Activated naive CD4-positive, alpha-beta T cell treated with anti-CD3 and anti-CD28 coated beads for 36 hours (primary cell): ENCODE data around the gene CCDC88C. TPM values are rescaled to one million over a fixed set of nuclear protein-coding genes. Genes with fewer than 3 reads are reported as not detected.
"Not testable (repeated sequence)": the region's sequence is repeated elsewhere in the genome, so short reads cannot be mapped to it uniquely, and the experiment has no call there.

ENCODE experiments used
- CTCF ChIA-PET: fragments of 350-600 bp; sonication (Branson Sonifier 250); formaldehyde crosslinking; loops from one replicate; lab custom pipeline; 2021; ENCODE audit warnings: antibody characterized with exemption; lab: Charles Lee
- DNase-seq: peaks from one replicate; pipeline ENCODE4 v3.0.0-alpha.2; 2020
- H3K27ac Mint-ChIP-seq: one replicate; pipeline ENCODE4 v1.8.0; 2021; ENCODE audit warnings: mild to moderate bottlenecking, mixed read lengths
- H3K27me3 Mint-ChIP-seq: one replicate; pipeline ENCODE4 v1.8.0; 2021; ENCODE audit warnings: low read depth, mixed read lengths
- H3K36me3 Mint-ChIP-seq: one replicate; pipeline ENCODE4 v1.8.0; 2021; ENCODE audit warnings: low read depth, mixed read lengths
- H3K4me1 Mint-ChIP-seq: one replicate; pipeline ENCODE4 v1.8.0; 2021; ENCODE audit warnings: low read depth, mixed read lengths
- H3K4me3 Mint-ChIP-seq: one replicate; pipeline ENCODE4 v1.8.0; 2021; ENCODE audit warnings: mild to moderate bottlenecking, moderate library complexity, mixed read lengths
- H3K9me3 Mint-ChIP-seq: one replicate; pipeline ENCODE4 v1.8.0; 2021; ENCODE audit warnings: mixed read lengths
- intact Hi-C: fragments of 100-400 bp; cut with micrococcal nuclease; formaldehyde crosslinking; loops from one replicate; pipeline ENCODE4 v1.15.1; 2023
- total RNA-seq, 2 experiments: library from RNA; stranded (reverse); gene quantifications; one replicate each; pipeline ENCODE4 v1.2.3, GENCODE V29; 2021

Gene CCDC88C
- total RNA-seq, 2 experiments from 2014 or later = 76.0 to 83.3 TPM

DNA sequence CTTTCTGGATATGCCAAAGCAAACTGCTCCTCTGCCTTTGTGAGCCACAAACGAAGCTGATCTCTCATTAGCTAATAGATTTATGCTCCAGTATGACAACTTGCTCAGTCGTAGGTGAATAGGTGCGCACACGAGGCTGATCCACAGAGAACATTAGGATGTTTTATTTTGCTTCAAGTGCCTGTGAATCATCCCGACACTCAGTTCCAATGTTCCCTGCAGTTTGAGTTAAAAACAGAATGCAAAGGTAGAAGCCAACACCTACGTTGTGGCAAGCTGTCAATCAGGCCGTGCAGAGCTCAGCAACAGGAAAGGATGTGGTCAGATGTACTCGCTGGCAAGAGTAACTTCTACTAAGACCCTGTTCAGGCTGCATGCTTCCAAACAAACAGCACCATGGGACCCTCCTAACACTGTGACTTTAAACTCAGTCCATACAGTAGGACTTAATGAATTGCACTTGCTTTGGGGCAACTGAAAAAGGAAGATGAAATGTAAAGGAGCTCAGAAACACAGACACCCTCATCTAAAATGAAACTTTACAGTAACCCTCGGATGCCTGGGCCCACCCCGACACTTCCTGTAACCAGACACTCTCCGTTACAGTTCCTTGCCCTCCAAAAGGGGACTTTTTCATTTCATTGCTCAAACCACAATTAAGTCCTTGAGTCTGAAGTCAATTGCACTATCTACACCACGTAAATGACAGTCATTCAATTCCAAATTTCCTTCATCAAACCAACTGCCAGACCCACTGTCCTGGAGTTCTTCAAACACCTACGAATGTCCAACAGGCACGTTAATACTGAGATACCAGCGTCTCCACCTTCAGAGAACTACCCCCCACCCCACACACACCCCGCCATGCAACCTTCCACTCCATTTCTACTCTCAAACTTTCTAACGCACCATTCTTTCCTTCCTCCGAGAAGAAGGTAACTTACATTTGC, 1.6 kb downstream of the CCDC88C start:
- CTCF ChIA-PET = interaction anchor here (0.6 to 9.5 kb wide), 18 partner anchors 10 to 177 kb away, joined by 3 to 99 read pairs (median 4); no protein-coding TSS in a partner anchor
- peak overlapping the region; percentile 100 for H3K27ac Mint-ChIP-seq
- H3K9me3 Mint-ChIP-seq = no peaks in the 10 kb centered on the region
- H3K4me3 Mint-ChIP-seq = peak overlapping the region; percentile 98
- H3K4me1 Mint-ChIP-seq = peaks cover 54% of the 10 kb centered on the region
- H3K27me3 Mint-ChIP-seq = no peaks in the 10 kb centered on the region
- intact Hi-C loops = loop anchor here (1.0 to 10.0 kb wide), 11 partner anchors 19 to 1461 kb away; partner anchors contain the start of genes EFCAB11, RPS6KA5 and TDP1
- peak; percentile 89 for DNase-seq
- peaks cover 35% of the 10 kb centered on the region for H3K36me3 Mint-ChIP-seq

DNA sequence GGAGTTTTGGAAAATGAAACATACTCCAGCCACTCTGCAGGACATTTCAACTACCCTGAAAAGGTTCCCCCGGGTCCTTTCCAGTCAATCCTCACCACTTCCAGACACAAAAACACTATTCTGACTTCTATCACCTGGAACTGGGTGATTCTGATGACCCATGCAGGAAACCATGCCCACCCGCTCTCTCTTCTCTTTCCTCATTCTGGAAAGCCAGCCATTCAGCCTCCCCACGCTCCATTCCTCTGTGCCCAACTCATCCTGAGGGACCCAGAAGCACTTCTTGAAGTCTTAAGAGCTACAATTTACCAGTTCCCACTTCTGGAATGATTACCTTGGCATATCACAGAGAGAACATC, 3.2 kb downstream of the CCDC88C start:
- intact Hi-C loops = loop anchor here (10.0 kb wide), 1 partner anchor 1460 kb away; the partner anchor contains the start of genes EFCAB11 and TDP1
- peaks cover 70% of the 10 kb centered on the region for H3K4me1 Mint-ChIP-seq
- peak overlapping the region; percentile 100 for H3K27ac Mint-ChIP-seq
- H3K36me3 Mint-ChIP-seq = peaks cover 35% of the 10 kb centered on the region
- peak overlapping the region; percentile 98 for H3K4me3 Mint-ChIP-seq
- no peaks in the 10 kb centered on the region for H3K9me3 Mint-ChIP-seq
- CTCF ChIA-PET = interaction anchor here (1.1 to 9.5 kb wide), 7 partner anchors 11 to 92 kb away, joined by 3 to 99 read pairs (median 5); no protein-coding TSS in a partner anchor
- no peaks in the 10 kb centered on the region for H3K27me3 Mint-ChIP-seq
- DNase-seq = no peak

DNA sequence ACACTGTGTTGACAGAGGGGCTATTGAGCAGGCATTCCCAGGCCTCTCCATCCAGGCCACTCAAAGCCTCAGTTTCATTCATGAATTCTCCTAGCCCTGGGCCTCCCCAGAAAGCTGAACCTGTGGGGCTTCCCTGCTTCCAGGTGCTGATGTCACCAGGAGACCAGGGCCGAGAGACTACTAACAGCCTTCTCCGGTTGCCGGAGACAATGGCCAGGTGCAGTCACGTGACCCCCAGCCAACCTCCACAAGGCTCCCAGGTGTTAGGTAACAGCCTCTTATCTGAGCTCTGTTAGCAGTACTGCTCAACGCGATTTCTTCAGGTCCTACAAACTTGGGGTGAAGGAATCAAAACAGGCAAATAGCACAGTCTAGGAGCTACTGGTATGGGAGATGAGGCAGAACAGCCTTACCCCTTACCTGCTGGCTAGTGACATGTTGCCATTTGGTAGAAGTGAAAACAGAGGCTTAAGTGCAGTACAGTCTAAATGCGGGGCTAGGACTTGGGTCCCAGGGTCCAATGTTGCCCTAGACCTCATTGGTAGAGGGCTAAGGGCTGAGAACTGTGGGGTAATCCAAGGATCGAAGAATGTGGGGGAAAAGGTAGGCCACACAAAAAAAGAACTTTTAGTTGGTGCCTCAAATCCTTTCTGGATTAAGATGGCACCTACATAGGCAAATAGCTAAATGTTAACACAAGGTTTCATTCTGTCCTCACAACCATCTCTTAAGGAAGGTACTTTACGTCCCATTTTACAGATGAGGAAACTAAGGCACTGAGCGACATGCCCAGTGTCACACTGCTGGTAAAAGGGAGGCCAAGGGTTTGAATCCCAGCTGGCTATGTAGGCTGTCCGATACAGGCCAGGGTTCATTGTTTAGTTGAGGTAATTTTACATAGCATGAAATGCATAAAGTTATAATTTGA, 3.8 kb downstream of the CCDC88C start:
- peak; percentile 67 for DNase-seq
- H3K27ac Mint-ChIP-seq = peak overlapping the region; percentile 100
- H3K36me3 Mint-ChIP-seq = peaks cover 36% of the 10 kb centered on the region
- no peaks in the 10 kb centered on the region for H3K27me3 Mint-ChIP-seq
- no peaks in the 10 kb centered on the region for H3K9me3 Mint-ChIP-seq
- H3K4me3 Mint-ChIP-seq = peak overlapping the region; percentile 98
- intact Hi-C loops = loop anchor here (10.0 kb wide), 1 partner anchor 1459 kb away; the partner anchor contains the start of genes EFCAB11 and TDP1
- H3K4me1 Mint-ChIP-seq = peaks cover 67% of the 10 kb centered on the region
- CTCF ChIA-PET = interaction anchor here (0.9 to 9.5 kb wide), 7 partner anchors 11 to 91 kb away, joined by 3 to 99 read pairs (median 4); no protein-coding TSS in a partner anchor

DNA sequence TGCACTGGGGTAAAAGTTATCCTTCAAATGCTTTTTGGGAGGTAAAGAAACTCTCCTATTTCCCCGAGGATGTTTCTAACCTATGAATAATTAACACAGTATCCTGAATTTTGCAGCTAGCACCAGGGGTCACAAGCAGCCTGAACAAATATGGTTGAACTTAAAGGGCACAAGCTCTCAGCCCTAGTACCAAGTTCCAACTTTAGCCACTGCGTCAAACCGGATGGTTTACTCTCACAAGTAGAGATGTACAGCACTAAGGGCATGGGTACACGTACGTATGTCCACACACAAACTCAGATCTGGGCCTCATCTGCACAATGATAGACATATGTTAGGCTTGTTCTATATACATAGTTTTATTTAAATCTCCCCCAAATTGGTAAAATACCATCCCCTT, 4.7 kb downstream of the CCDC88C start:
- Mint-ChIP-seq H3K9me3 (no peaks in the 10 kb centered on the region), H3K4me3 (peak overlapping the region; percentile 98), H3K27me3 (no peaks in the 10 kb centered on the region), H3K27ac (peak overlapping the region; percentile 100), H3K36me3 (peaks cover 44% of the 10 kb centered on the region), H3K4me1 (peaks cover 73% of the 10 kb centered on the region)
- CTCF ChIA-PET = interaction anchor here (0.9 to 9.5 kb wide), 4 partner anchors 13 to 90 kb away, joined by 4 to 99 read pairs (median 49); no protein-coding TSS in a partner anchor
- intact Hi-C loops = loop anchor here (10.0 kb wide), 1 partner anchor 1458 kb away; the partner anchor contains the start of genes EFCAB11 and TDP1
- DNase-seq = no peak

DNA sequence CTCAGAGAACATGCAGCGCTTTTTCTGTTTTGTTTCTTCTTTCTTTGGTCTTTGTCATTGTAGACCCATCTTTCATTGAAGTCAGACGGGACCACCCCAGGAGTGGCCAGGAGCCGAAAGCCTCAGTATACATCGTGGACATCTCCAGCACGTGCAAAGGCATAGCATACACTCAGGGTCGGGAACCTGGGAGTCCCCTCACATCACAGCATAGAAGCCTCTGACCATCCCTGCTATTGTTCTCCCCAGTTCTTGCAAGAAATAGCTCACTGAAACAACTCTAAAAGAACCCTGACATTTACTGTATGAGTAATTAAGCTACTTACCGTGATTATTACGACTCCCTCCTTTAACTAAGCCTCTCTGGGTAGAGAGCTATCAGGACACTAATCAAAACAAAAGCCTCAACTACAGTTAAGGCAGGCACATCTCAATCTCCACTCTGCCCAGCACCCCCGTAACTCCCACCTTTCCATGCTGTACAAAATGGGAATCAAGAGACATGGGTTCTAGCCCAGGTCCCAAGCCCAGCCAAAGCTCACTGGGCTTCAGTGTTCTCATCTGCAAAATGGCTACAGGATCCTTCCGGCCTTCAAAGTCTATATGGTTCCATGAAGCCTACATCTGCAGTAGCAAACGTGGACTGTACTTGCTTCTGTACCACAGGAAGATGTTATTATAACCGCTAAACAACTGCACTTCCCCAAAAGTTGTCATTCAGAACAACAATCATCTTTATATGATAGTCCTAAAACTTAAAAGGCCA, 6.7 kb downstream of the CCDC88C start:
- CTCF ChIA-PET = interaction anchor here (0.7 to 9.5 kb wide), 11 partner anchors 9 to 696 kb away, joined by 3 to 99 read pairs (median 4); no protein-coding TSS in a partner anchor
- DNase-seq = peak; percentile 62
- H3K9me3 Mint-ChIP-seq = no peaks in the 10 kb centered on the region
- peak overlapping the region; percentile 95 for H3K27ac Mint-ChIP-seq
- intact Hi-C loops = loop anchor here (1.0 to 10.0 kb wide), 7 partner anchors 7 to 1456 kb away; partner anchors contain the start of genes EFCAB11 and TDP1
- H3K4me1 Mint-ChIP-seq = peaks cover 91% of the 10 kb centered on the region
- peaks cover 50% of the 10 kb centered on the region for H3K36me3 Mint-ChIP-seq
- no peaks in the 10 kb centered on the region for H3K27me3 Mint-ChIP-seq
- peak overlapping the region; percentile 53 for H3K4me3 Mint-ChIP-seq

DNA sequence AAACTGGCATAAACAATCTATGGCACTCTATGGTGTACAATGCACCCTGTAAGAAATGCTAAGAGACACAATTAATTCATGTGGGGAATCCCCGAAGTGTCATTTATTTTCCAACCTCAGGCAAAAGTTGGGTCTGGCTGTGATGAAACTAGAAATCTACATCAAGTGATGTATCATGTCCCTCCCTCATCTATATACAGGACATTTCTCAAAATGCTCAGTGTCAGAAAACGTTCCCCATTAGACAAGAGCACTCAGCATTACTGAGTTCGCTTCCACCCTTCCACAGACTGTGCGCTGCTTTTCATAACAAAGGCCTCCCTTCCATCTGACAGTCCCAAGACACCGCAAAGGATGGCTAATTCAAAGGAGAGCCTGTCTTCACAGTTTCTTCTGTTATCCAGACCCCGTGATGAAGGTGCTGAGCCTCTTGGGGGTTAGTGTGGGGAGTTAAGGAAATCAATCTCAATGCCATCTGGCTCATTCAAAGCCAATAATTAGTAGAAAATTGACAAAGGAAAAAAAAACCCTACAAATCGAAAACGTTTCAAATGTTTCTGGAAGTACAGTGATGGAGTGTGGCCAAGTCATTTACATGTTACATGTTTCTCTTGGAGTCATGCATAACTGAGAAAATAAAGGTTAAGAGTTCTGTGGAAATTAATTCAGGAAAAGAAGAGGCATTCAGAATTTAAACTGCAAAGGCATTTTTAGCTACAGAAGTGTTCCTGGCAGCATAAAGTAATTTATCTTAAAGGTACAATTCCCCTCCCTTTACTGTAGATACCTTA, 7.5 kb downstream of the CCDC88C start:
- Mint-ChIP-seq H3K4me1 (peaks cover 94% of the 10 kb centered on the region), H3K27ac (peak overlapping the region; percentile 95), H3K4me3 (peak overlapping the region; percentile 53), H3K27me3 (no peaks in the 10 kb centered on the region), H3K9me3 (no peaks in the 10 kb centered on the region), H3K36me3 (peaks cover 49% of the 10 kb centered on the region)
- intact Hi-C loops = loop anchor here (1.0 to 10.0 kb wide), 7 partner anchors 8 to 1455 kb away; partner anchors contain the start of genes EFCAB11 and TDP1
- CTCF ChIA-PET = interaction anchor here (0.8 to 9.5 kb wide), 7 partner anchors 10 to 697 kb away, joined by 3 to 99 read pairs (median 8); no protein-coding TSS in a partner anchor
- DNase-seq = peak; percentile 68

DNA sequence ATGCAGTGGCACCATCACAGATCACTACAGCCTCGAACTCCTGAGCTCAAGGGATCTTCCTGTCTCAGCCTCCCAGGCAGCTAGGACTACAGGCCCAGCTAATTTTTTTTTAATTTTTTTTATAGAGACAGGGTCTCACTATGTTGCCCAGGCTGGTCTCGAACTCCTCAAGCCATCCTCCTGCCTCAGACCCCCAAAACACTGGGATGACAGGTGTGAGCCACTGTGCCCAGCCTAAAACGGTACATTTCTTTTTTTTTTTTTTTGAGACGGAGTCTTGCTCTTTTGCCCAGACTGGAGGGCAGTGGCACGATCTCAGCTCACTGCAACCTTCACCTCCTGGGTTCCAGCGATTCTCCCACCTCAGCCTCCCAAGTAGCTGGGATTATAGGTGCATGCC, 8.4 kb downstream of the CCDC88C start:
- H3K27ac Mint-ChIP-seq = peak overlapping the region; percentile 95
- H3K4me3 Mint-ChIP-seq, H3K9me3 Mint-ChIP-seq, DNase-seq, H3K27me3 Mint-ChIP-seq, intact Hi-C loops: not testable (repeated sequence)
- peaks cover 94% of the 10 kb centered on the region for H3K4me1 Mint-ChIP-seq
- H3K36me3 Mint-ChIP-seq = peaks cover 41% of the 10 kb centered on the region
- CTCF ChIA-PET = interaction anchor here (0.6 to 1.4 kb wide), 4 partner anchors 11 to 91 kb away, joined by 3 to 6 read pairs (median 3); no protein-coding TSS in a partner anchor

DNA sequence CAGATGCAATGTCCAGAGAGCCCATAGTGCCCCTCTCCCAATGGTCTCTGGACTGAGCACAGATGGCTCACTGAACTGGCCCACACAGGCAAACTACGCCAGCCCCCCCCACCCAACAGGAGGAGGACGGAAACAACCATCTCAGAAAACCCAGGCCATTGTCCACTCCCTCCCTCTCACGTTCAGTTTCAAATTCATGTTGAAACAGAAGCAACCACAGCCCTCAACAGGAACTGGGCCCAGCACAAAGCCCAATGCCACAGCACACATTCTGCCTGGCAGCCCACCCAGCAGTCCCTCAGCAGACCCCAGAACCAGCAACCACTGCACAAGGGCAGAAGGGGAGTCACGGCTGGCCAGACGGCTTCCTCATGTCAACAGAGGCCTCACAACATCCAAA, 10.6 kb downstream of the CCDC88C start:
- Mint-ChIP-seq H3K36me3 (peaks cover 30% of the 10 kb centered on the region), H3K4me1 (peaks cover 96% of the 10 kb centered on the region), H3K9me3 (no peaks in the 10 kb centered on the region), H3K4me3 (no peak overlapping the region), H3K27ac (peak overlapping the region; percentile 59), H3K27me3 (no peaks in the 10 kb centered on the region)
- intact Hi-C loops = no loop called here
- CTCF ChIA-PET = interaction anchor here (0.6 kb wide), 1 partner anchor 535 kb away, joined by 3 read pairs; no protein-coding TSS in a partner anchor
- DNase-seq = no peak

DNA sequence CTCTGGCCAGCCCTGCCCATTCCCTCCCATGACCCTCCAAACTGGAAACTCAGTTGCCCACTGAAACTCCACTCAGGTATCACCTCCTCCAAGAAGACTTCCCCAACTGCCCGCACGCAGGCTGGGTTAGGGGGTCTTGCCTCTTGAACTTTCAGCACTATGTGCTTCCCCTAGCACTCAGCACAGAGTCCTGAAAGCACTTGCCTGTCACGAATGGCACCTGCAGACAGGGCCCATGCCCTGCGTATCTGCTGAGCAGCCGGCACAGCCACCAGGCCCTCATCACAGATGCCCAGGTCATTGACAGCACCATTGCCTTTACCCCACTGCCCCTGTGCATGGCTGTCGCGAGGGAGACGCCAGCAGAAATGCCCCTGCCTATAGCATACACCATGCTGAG, 11.2 kb downstream of the CCDC88C start:
- peaks cover 32% of the 10 kb centered on the region for H3K36me3 Mint-ChIP-seq
- H3K4me1 Mint-ChIP-seq = peaks cover 96% of the 10 kb centered on the region
- no peak overlapping the region for H3K4me3 Mint-ChIP-seq
- DNase-seq = no peak
- no peaks in the 10 kb centered on the region for H3K27me3 Mint-ChIP-seq
- CTCF ChIA-PET = interaction anchor here (0.6 to 1.4 kb wide), 4 partner anchors 13 to 536 kb away, joined by 3 to 5 read pairs (median 4); no protein-coding TSS in a partner anchor
- peak overlapping the region; percentile 59 for H3K27ac Mint-ChIP-seq
- intact Hi-C loops = no loop called here
- no peaks in the 10 kb centered on the region for H3K9me3 Mint-ChIP-seq
